IMR-90 (cell line): ENCODE measurements around the gene NPM1. TPM values are rescaled to one million over a fixed set of nuclear protein-coding genes. Genes with fewer than 3 reads are reported as not detected.

Source experiments
- ATAC-seq: fragments of 200-7000 bp; cut with Tn5 transposase; 2 replicates; pipeline ENCODE4 v1.9.1; 2020; ENCODE audit warnings: low read depth, mild to moderate bottlenecking, moderate library complexity
- BruUV-seq: library from RNA; stranded (reverse); fragments of 400-500 nt; replicated peaks from 2 replicates; lab custom pipeline; 2021; lab: Mats Ljungman, UMichigan
- CTCF ChIA-PET: fragments of 300-600 bp; formaldehyde crosslinking; extraction: SDS; loops from one replicate; lab custom pipeline; 2021; ENCODE audit warnings: antibody characterized with exemption; lab: Yijun Ruan, JAX
- POLR2A ChIA-PET: fragments of 300-600 bp; sonication (Branson Sonifier 250); formaldehyde crosslinking; loops from one replicate; lab custom pipeline; 2022; ENCODE audit warnings: antibody characterized with exemption; ENCODE audit not compliant: unreplicated experiment; lab: Charles Lee
- DNase-seq: peaks from one replicate; pipeline ENCODE4 v3.0.0; 2013
- H2AFZ ChIP-seq: replicated peaks from 2 replicates; pipeline ENCODE3; 2013; ENCODE audit warnings: low read length, mild to moderate bottlenecking; ENCODE audit not compliant: poor library complexity
- H2AK5ac ChIP-seq: 2 replicates; pipeline ENCODE4 v1.6.1; 2013; ENCODE audit warnings: low read depth, low read length, inconsistent platforms
- H2AK9ac ChIP-seq: replicated peaks from 2 replicates; pipeline ENCODE3; 2013; ENCODE audit warnings: mild to moderate bottlenecking, low read depth, low read length, moderate library complexity; ENCODE audit not compliant: poor library complexity
- H2BK120ac ChIP-seq: 2 replicates; pipeline ENCODE4 v1.6.1; 2013; ENCODE audit warnings: low read depth, low read length, inconsistent platforms
- H2BK15ac ChIP-seq: 3 replicates; pipeline ENCODE4 v1.6.1; 2013; ENCODE audit warnings: low read depth, low read length, inconsistent platforms
- H2BK20ac ChIP-seq: 2 replicates; pipeline ENCODE4 v1.6.1; 2013; ENCODE audit warnings: low read depth, mild to moderate bottlenecking, inconsistent platforms, low read length, moderate library complexity
- H2BK5ac ChIP-seq: 2 replicates; pipeline ENCODE4 v1.6.1; 2013; ENCODE audit warnings: mild to moderate bottlenecking, low read depth, low read length, inconsistent platforms; ENCODE audit not compliant: poor library complexity, severe bottlenecking
- H3K14ac ChIP-seq: replicated peaks from 2 replicates; pipeline ENCODE4 v1.6.1; 2013; ENCODE audit warnings: low read depth, low read length, inconsistent platforms
- H3K18ac ChIP-seq: 2 replicates; pipeline ENCODE4 v1.6.1; 2013; ENCODE audit warnings: low read depth, low read length, control low read depth
- H3K23ac ChIP-seq: 2 replicates; pipeline ENCODE4 v1.6.1; 2013; ENCODE audit warnings: low read depth, low read length, inconsistent platforms
- H3K27ac ChIP-seq: 2 replicates; pipeline ENCODE4 v1.5.1; 2013; ENCODE audit warnings: mild to moderate bottlenecking, control low read depth, low read length; ENCODE audit not compliant: insufficient read depth
- H3K27me3 ChIP-seq: 2 replicates; pipeline ENCODE4 v1.6.1; 2013; ENCODE audit warnings: low read length; ENCODE audit not compliant: control insufficient read depth, insufficient read depth
- H3K36me3 ChIP-seq: 2 replicates; pipeline ENCODE4 v1.6.1; 2013; ENCODE audit warnings: low read length, mixed read lengths; ENCODE audit not compliant: control insufficient read depth, insufficient read depth
- H3K4ac ChIP-seq: 2 replicates; pipeline ENCODE4 v1.6.1; 2013; ENCODE audit warnings: low read depth, low read length, inconsistent platforms
- H3K4me1 ChIP-seq: 2 replicates; pipeline ENCODE4 v1.6.1; 2013; ENCODE audit warnings: low read length, mixed read lengths; ENCODE audit not compliant: control insufficient read depth, insufficient read depth
- H3K4me2 ChIP-seq: 2 replicates; pipeline ENCODE4 v1.6.1; 2013; ENCODE audit warnings: low read depth, mild to moderate bottlenecking, control low read depth, low read length, moderate library complexity
- H3K4me3 ChIP-seq: 2 replicates; pipeline ENCODE4 v1.5.1; 2013; ENCODE audit warnings: low read depth, mild to moderate bottlenecking, control low read depth, low read length, moderate library complexity; ENCODE audit not compliant: insufficient read depth
- H3K56ac ChIP-seq: 2 replicates; pipeline ENCODE4 v1.6.1; 2013; ENCODE audit warnings: low read length, inconsistent platforms; ENCODE audit not compliant: insufficient read depth; ENCODE audit errors: extremely low read depth
- H3K79me1 ChIP-seq, 2 experiments: 2 replicates each; pipeline ENCODE4 v1.6.1; 2013; ENCODE audit warnings: low read length in 2 of 2, inconsistent platforms in 1 of 2, low read depth in 1 of 2
- H3K9ac ChIP-seq: 2 replicates; pipeline ENCODE4 v1.6.1; 2013; ENCODE audit warnings: low read depth, low read length, control low read depth
- H3K9me1 ChIP-seq: 2 replicates; pipeline ENCODE4 v1.6.1; 2013; ENCODE audit warnings: low read length, inconsistent platforms; ENCODE audit not compliant: insufficient read depth
- H3K9me3 ChIP-seq: 2 replicates; pipeline ENCODE4 v1.6.1; 2013; ENCODE audit warnings: low read length; ENCODE audit not compliant: control insufficient read depth, insufficient read depth
- H4K20me1 ChIP-seq: 2 replicates; pipeline ENCODE4 v1.6.1; 2013; ENCODE audit warnings: low read length, inconsistent platforms; ENCODE audit not compliant: insufficient read depth
- H4K5ac ChIP-seq: 2 replicates; pipeline ENCODE4 v1.6.1; 2013; ENCODE audit warnings: mild to moderate bottlenecking, low read depth, low read length, control low read depth
- H4K8ac ChIP-seq, 2 experiments: 2 replicates each; pipeline ENCODE4 v1.6.1; 2013; ENCODE audit warnings: low read depth in 2 of 2, low read length in 2 of 2, control low read depth in 1 of 2, inconsistent platforms in 1 of 2
- H4K91ac ChIP-seq: 2 replicates; pipeline ENCODE4 v1.6.1; 2013; ENCODE audit warnings: low read depth, low read length, inconsistent platforms; ENCODE audit not compliant: insufficient read depth
- BHLHE40 ChIP-seq: fragments of 150-350 bp; IDR thresholded peaks from 2 replicates; pipeline ENCODE4 v1.6.1; 2016; ENCODE audit warnings: mild to moderate bottlenecking, low read depth, low read length
- CEBPB ChIP-seq: IDR thresholded peaks from 2 replicates; pipeline ENCODE4 v1.6.1; 2012; ENCODE audit warnings: low read depth, low read length, improper control_type of control experiment
- CHD1 ChIP-seq: IDR thresholded peaks from 2 replicates; pipeline ENCODE4 v1.6.1; 2012; ENCODE audit warnings: low read depth, low read length, improper control_type of control experiment
- CTCF ChIP-seq: conservative IDR thresholded peaks from 2 replicates; pipeline ENCODE4 v1.5.1; 2012; ENCODE audit warnings: mild to moderate bottlenecking, low read depth, low read length, improper control_type of control experiment
- ELK1 ChIP-seq: fragments of 150-350 bp; IDR thresholded peaks from 2 replicates; pipeline ENCODE4 v1.6.1; 2016; ENCODE audit warnings: low read depth, mild to moderate bottlenecking, low read length, moderate library complexity, borderline replicate concordance
- FOS ChIP-seq: fragments of 150-350 bp; IDR thresholded peaks from 2 replicates; pipeline ENCODE4 v1.6.1; 2016; ENCODE audit warnings: low read depth, low read length
- MAFK ChIP-seq: IDR thresholded peaks from 2 replicates; pipeline ENCODE4 v1.6.1; 2012; ENCODE audit warnings: low read depth, low read length, improper control_type of control experiment
- MAZ ChIP-seq: IDR thresholded peaks from 2 replicates; pipeline ENCODE4 v1.6.1; 2012; ENCODE audit warnings: low read depth, mild to moderate bottlenecking, low read length, improper control_type of control experiment, moderate library complexity, borderline replicate concordance
- MXI1 ChIP-seq: IDR thresholded peaks from 2 replicates; pipeline ENCODE4 v1.6.1; 2012; ENCODE audit warnings: low read depth, mild to moderate bottlenecking, low read length, moderate library complexity, borderline replicate concordance
- NFE2L2 ChIP-seq: fragments of 150-350 bp; IDR thresholded peaks from 2 replicates; pipeline ENCODE4 v1.6.1; 2016; ENCODE audit warnings: low read depth, mild to moderate bottlenecking, low read length
- POLR2A ChIP-seq: IDR thresholded peaks from 2 replicates; pipeline ENCODE4 v1.6.1; 2012; ENCODE audit warnings: mild to moderate bottlenecking, low read depth, low read length
- RAD21 ChIP-seq: IDR thresholded peaks from 2 replicates; pipeline ENCODE4 v1.6.1; 2012; ENCODE audit warnings: low read length, improper control_type of control experiment
- RCOR1 ChIP-seq: IDR thresholded peaks from 2 replicates; pipeline ENCODE4 v1.6.1; 2012; ENCODE audit warnings: mild to moderate bottlenecking, low read length, improper control_type of control experiment; ENCODE audit not compliant: insufficient replicate concordance
- RFX5 ChIP-seq: IDR thresholded peaks from 2 replicates; pipeline ENCODE4 v1.8.0; 2012; ENCODE audit warnings: low read depth, mild to moderate bottlenecking, low read length, moderate library complexity
- SMC3 ChIP-seq: fragments of 150-350 bp; IDR thresholded peaks from 2 replicates; pipeline ENCODE4 v1.6.1; 2016; ENCODE audit warnings: low read depth, mild to moderate bottlenecking, antibody characterized with exemption, low read length, moderate library complexity
- USF2 ChIP-seq: fragments of 150-350 bp; IDR thresholded peaks from 2 replicates; pipeline ENCODE4 v1.6.1; 2017; ENCODE audit warnings: mild to moderate bottlenecking, antibody characterized with exemption, low read length, low read depth
- WGBS, 2 experiments: methylation state at CpG; one replicate each; pipeline versions ENCODE4 v1.1.5 to v1.1.7; 2013; ENCODE audit warnings: missing lambda C conversion rate in 2 of 2; ENCODE audit not compliant: insufficient read length in 1 of 2; ENCODE audit errors: extremely low coverage in 2 of 2; 5-methylcytosine and 5-hydroxymethylcytosine counted together
- dilution Hi-C: fragments of 300-500 bp; cut with HindIII; formaldehyde crosslinking; loops from one replicate; pipeline ENCODE4 v1.14.3; 2018; ENCODE audit warnings: low sequenced_read_pairs; ENCODE audit not compliant: unreplicated experiment
- in situ Hi-C: fragments of 300-500 bp; cut with MboI; formaldehyde crosslinking; loops from 3 replicates; pipeline ENCODE4 v1.14.3; 2019; ENCODE audit warnings: low sequenced_read_pairs, inconsistent platforms, mixed read lengths
- intact Hi-C: fragments of 100-400 bp; cut with micrococcal nuclease; formaldehyde crosslinking; loops from 2 replicates; pipeline ENCODE4 v1.10.0; 2022
- polyA plus RNA-seq, 3 experiments: library from polyadenylated mRNA; depleted of rRNA; stranded (reverse); fragments of >200 nt; gene quantifications; 2 replicates each; pipeline ENCODE4 v1.2.3, GENCODE V29; 2012; ENCODE audit warnings: low replicate concordance in 1 of 3
- total RNA-seq: library from RNA; depleted of rRNA; stranded (reverse); fragments of >200 nt; gene quantifications from 2 replicates; pipeline ENCODE4 v1.2.3, GENCODE V29; 2012

The NPM1 gene
- total and polyA plus RNA-seq, 2 of the 4 experiments (the other 2 are of a cell fraction) = 856 to 929 TPM

DNA sequence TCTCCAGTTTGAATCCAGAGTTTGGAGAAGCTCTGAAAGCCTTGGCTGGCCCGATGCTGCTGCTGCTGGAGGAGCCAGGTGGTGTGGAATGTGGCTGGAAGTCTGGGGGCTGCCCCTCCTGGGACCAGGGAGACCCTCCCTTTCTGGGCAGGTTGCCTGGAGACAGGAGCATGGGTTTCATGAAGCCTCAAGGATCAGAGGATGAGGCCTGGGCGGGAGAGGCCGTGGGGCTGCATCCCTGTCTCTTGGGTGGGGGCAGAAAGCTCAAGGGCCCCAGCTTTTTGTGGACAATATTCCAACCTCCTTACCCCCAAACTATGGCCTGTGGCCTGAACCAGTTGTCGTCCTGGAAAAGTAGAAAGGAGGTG, 41.9 kb downstream of the NPM1 start:
- H4K20me1 ChIP-seq = no peaks in the 10 kb centered on the region
- CTCF ChIA-PET = no interaction called here
- H2AK9ac ChIP-seq = no peak overlapping the region
- no peak overlapping the region for H3K14ac ChIP-seq
- no peaks in the 10 kb centered on the region for H3K9me3 ChIP-seq
- no peaks in the 10 kb centered on the region for H3K79me1 ChIP-seq
- no peaks in the 10 kb centered on the region for H3K4me1 ChIP-seq
- H4K91ac ChIP-seq = no peak overlapping the region
- DNase-seq = no peak
- no peak overlapping the region for H2BK5ac ChIP-seq
- no peak overlapping the region for H2AK5ac ChIP-seq
- no peak overlapping the region for H2BK15ac ChIP-seq
- H3K4me3 ChIP-seq = no peak overlapping the region
- H3K27ac ChIP-seq = no peak overlapping the region
- dilution Hi-C loops (no loop called here), in situ Hi-C loops (loop anchor here (25.0 kb wide), 1 partner anchor 433 kb away; no protein-coding TSS in a partner anchor), intact Hi-C loops (no loop called here)
- no peak overlapping the region for H3K23ac ChIP-seq
- no peak overlapping the region for H2AFZ ChIP-seq
- no peak overlapping the region for H2BK120ac ChIP-seq
- POLR2A ChIA-PET = no interaction called here
- H3K27me3 ChIP-seq = no peaks in the 10 kb centered on the region; the same call in 1 of the 2 replicates
- H4K8ac ChIP-seq = no peak overlapping the region
- no peak overlapping the region for H3K56ac ChIP-seq
- no peak for ATAC-seq
- no TSS peak for BruUV-seq
- no peak overlapping the region for H3K9ac ChIP-seq
- no peak overlapping the region for H3K4me2 ChIP-seq
- no peak overlapping the region for H4K5ac ChIP-seq
- no peaks in the 10 kb centered on the region for H3K36me3 ChIP-seq
- no CpG with 5 or more reads among the region's 4 CpGs for WGBS, 2 experiments
- TF ChIP-seq FOS (no peak), POLR2A (no peak), CEBPB (no peak), RCOR1 (no peak), MAFK (no peak), SMC3 (no peak), RAD21 (no peak), ELK1 (no peak), USF2 (no peak), MAZ (no peak), NFE2L2 (no peak), RFX5 (no peak), CHD1 (no peak), CTCF (no peak), BHLHE40 (no peak), MXI1 (no peak)
- no peak overlapping the region for H3K18ac ChIP-seq
- H3K4ac ChIP-seq = no peak overlapping the region
- H2BK20ac ChIP-seq = no peak overlapping the region
- H3K9me1 ChIP-seq = no peaks in the 10 kb centered on the region
